IMR-90 (cell line): Measurements from ENCODE around the gene LCN2. TPM values are rescaled to one million over a fixed set of nuclear protein-coding genes. Genes with fewer than 3 reads are reported as not detected.

ENCODE experiments used
- ATAC-seq: fragments of 200-7000 bp; cut with Tn5 transposase; 2 replicates; pipeline ENCODE4 v1.9.1; 2020; ENCODE audit warnings: low read depth, mild to moderate bottlenecking, moderate library complexity
- BruUV-seq: library from RNA; stranded (reverse); fragments of 400-500 nt; replicated peaks from 2 replicates; lab custom pipeline; 2021; lab: Mats Ljungman, UMichigan
- CTCF ChIA-PET: fragments of 300-600 bp; formaldehyde crosslinking; extraction: SDS; loops from one replicate; lab custom pipeline; 2021; ENCODE audit warnings: antibody characterized with exemption; lab: Yijun Ruan, JAX
- POLR2A ChIA-PET: fragments of 300-600 bp; sonication (Branson Sonifier 250); formaldehyde crosslinking; loops from one replicate; lab custom pipeline; 2022; ENCODE audit warnings: antibody characterized with exemption; ENCODE audit not compliant: unreplicated experiment; lab: Charles Lee
- DNase-seq: peaks from one replicate; pipeline ENCODE4 v3.0.0; 2013
- H2AFZ ChIP-seq: replicated peaks from 2 replicates; pipeline ENCODE3; 2013; ENCODE audit warnings: low read length, mild to moderate bottlenecking; ENCODE audit not compliant: poor library complexity
- H2AK5ac ChIP-seq: 2 replicates; pipeline ENCODE4 v1.6.1; 2013; ENCODE audit warnings: low read depth, low read length, inconsistent platforms
- H2AK9ac ChIP-seq: replicated peaks from 2 replicates; pipeline ENCODE3; 2013; ENCODE audit warnings: mild to moderate bottlenecking, low read depth, low read length, moderate library complexity; ENCODE audit not compliant: poor library complexity
- H2BK120ac ChIP-seq: 2 replicates; pipeline ENCODE4 v1.6.1; 2013; ENCODE audit warnings: low read depth, low read length, inconsistent platforms
- H2BK15ac ChIP-seq: 3 replicates; pipeline ENCODE4 v1.6.1; 2013; ENCODE audit warnings: low read depth, low read length, inconsistent platforms
- H2BK20ac ChIP-seq: 2 replicates; pipeline ENCODE4 v1.6.1; 2013; ENCODE audit warnings: low read depth, mild to moderate bottlenecking, inconsistent platforms, low read length, moderate library complexity
- H2BK5ac ChIP-seq: 2 replicates; pipeline ENCODE4 v1.6.1; 2013; ENCODE audit warnings: mild to moderate bottlenecking, low read depth, low read length, inconsistent platforms; ENCODE audit not compliant: poor library complexity, severe bottlenecking
- H3K14ac ChIP-seq: replicated peaks from 2 replicates; pipeline ENCODE4 v1.6.1; 2013; ENCODE audit warnings: low read depth, low read length, inconsistent platforms
- H3K18ac ChIP-seq: 2 replicates; pipeline ENCODE4 v1.6.1; 2013; ENCODE audit warnings: low read depth, low read length, control low read depth
- H3K23ac ChIP-seq: 2 replicates; pipeline ENCODE4 v1.6.1; 2013; ENCODE audit warnings: low read depth, low read length, inconsistent platforms
- H3K27ac ChIP-seq: 2 replicates; pipeline ENCODE4 v1.5.1; 2013; ENCODE audit warnings: mild to moderate bottlenecking, control low read depth, low read length; ENCODE audit not compliant: insufficient read depth
- H3K27me3 ChIP-seq: 2 replicates; pipeline ENCODE4 v1.6.1; 2013; ENCODE audit warnings: low read length; ENCODE audit not compliant: control insufficient read depth, insufficient read depth
- H3K36me3 ChIP-seq: 2 replicates; pipeline ENCODE4 v1.6.1; 2013; ENCODE audit warnings: low read length, mixed read lengths; ENCODE audit not compliant: control insufficient read depth, insufficient read depth
- H3K4ac ChIP-seq: 2 replicates; pipeline ENCODE4 v1.6.1; 2013; ENCODE audit warnings: low read depth, low read length, inconsistent platforms
- H3K4me1 ChIP-seq: 2 replicates; pipeline ENCODE4 v1.6.1; 2013; ENCODE audit warnings: low read length, mixed read lengths; ENCODE audit not compliant: control insufficient read depth, insufficient read depth
- H3K4me2 ChIP-seq: 2 replicates; pipeline ENCODE4 v1.6.1; 2013; ENCODE audit warnings: low read depth, mild to moderate bottlenecking, control low read depth, low read length, moderate library complexity
- H3K4me3 ChIP-seq: 2 replicates; pipeline ENCODE4 v1.5.1; 2013; ENCODE audit warnings: low read depth, mild to moderate bottlenecking, control low read depth, low read length, moderate library complexity; ENCODE audit not compliant: insufficient read depth
- H3K56ac ChIP-seq: 2 replicates; pipeline ENCODE4 v1.6.1; 2013; ENCODE audit warnings: low read length, inconsistent platforms; ENCODE audit not compliant: insufficient read depth; ENCODE audit errors: extremely low read depth
- H3K79me1 ChIP-seq, 2 experiments: 2 replicates each; pipeline ENCODE4 v1.6.1; 2013; ENCODE audit warnings: low read length in 2 of 2, inconsistent platforms in 1 of 2, low read depth in 1 of 2
- H3K9ac ChIP-seq: 2 replicates; pipeline ENCODE4 v1.6.1; 2013; ENCODE audit warnings: low read depth, low read length, control low read depth
- H3K9me1 ChIP-seq: 2 replicates; pipeline ENCODE4 v1.6.1; 2013; ENCODE audit warnings: low read length, inconsistent platforms; ENCODE audit not compliant: insufficient read depth
- H3K9me3 ChIP-seq: 2 replicates; pipeline ENCODE4 v1.6.1; 2013; ENCODE audit warnings: low read length; ENCODE audit not compliant: control insufficient read depth, insufficient read depth
- H4K20me1 ChIP-seq: 2 replicates; pipeline ENCODE4 v1.6.1; 2013; ENCODE audit warnings: low read length, inconsistent platforms; ENCODE audit not compliant: insufficient read depth
- H4K5ac ChIP-seq: 2 replicates; pipeline ENCODE4 v1.6.1; 2013; ENCODE audit warnings: mild to moderate bottlenecking, low read depth, low read length, control low read depth
- H4K8ac ChIP-seq, 2 experiments: 2 replicates each; pipeline ENCODE4 v1.6.1; 2013; ENCODE audit warnings: low read depth in 2 of 2, low read length in 2 of 2, control low read depth in 1 of 2, inconsistent platforms in 1 of 2
- H4K91ac ChIP-seq: 2 replicates; pipeline ENCODE4 v1.6.1; 2013; ENCODE audit warnings: low read depth, low read length, inconsistent platforms; ENCODE audit not compliant: insufficient read depth
- BHLHE40 ChIP-seq: fragments of 150-350 bp; IDR thresholded peaks from 2 replicates; pipeline ENCODE4 v1.6.1; 2016; ENCODE audit warnings: mild to moderate bottlenecking, low read depth, low read length
- CHD1 ChIP-seq: IDR thresholded peaks from 2 replicates; pipeline ENCODE4 v1.6.1; 2012; ENCODE audit warnings: low read depth, low read length, improper control_type of control experiment
- CTCF ChIP-seq: conservative IDR thresholded peaks from 2 replicates; pipeline ENCODE4 v1.5.1; 2012; ENCODE audit warnings: mild to moderate bottlenecking, low read depth, low read length, improper control_type of control experiment
- MAFK ChIP-seq: IDR thresholded peaks from 2 replicates; pipeline ENCODE4 v1.6.1; 2012; ENCODE audit warnings: low read depth, low read length, improper control_type of control experiment
- MAZ ChIP-seq: IDR thresholded peaks from 2 replicates; pipeline ENCODE4 v1.6.1; 2012; ENCODE audit warnings: low read depth, mild to moderate bottlenecking, low read length, improper control_type of control experiment, moderate library complexity, borderline replicate concordance
- NFE2L2 ChIP-seq: fragments of 150-350 bp; IDR thresholded peaks from 2 replicates; pipeline ENCODE4 v1.6.1; 2016; ENCODE audit warnings: low read depth, mild to moderate bottlenecking, low read length
- POLR2A ChIP-seq: IDR thresholded peaks from 2 replicates; pipeline ENCODE4 v1.6.1; 2012; ENCODE audit warnings: mild to moderate bottlenecking, low read depth, low read length
- RAD21 ChIP-seq: IDR thresholded peaks from 2 replicates; pipeline ENCODE4 v1.6.1; 2012; ENCODE audit warnings: low read length, improper control_type of control experiment
- RFX5 ChIP-seq: IDR thresholded peaks from 2 replicates; pipeline ENCODE4 v1.8.0; 2012; ENCODE audit warnings: low read depth, mild to moderate bottlenecking, low read length, moderate library complexity
- USF2 ChIP-seq: fragments of 150-350 bp; IDR thresholded peaks from 2 replicates; pipeline ENCODE4 v1.6.1; 2017; ENCODE audit warnings: mild to moderate bottlenecking, antibody characterized with exemption, low read length, low read depth
- WGBS, 2 experiments: methylation state at CpG; one replicate each; pipeline versions ENCODE4 v1.1.5 to v1.1.7; 2013; ENCODE audit warnings: missing lambda C conversion rate in 2 of 2; ENCODE audit not compliant: insufficient read length in 1 of 2; ENCODE audit errors: extremely low coverage in 2 of 2; 5-methylcytosine and 5-hydroxymethylcytosine counted together
- dilution Hi-C: fragments of 300-500 bp; cut with HindIII; formaldehyde crosslinking; loops from one replicate; pipeline ENCODE4 v1.14.3; 2018; ENCODE audit warnings: low sequenced_read_pairs; ENCODE audit not compliant: unreplicated experiment
- in situ Hi-C: fragments of 300-500 bp; cut with MboI; formaldehyde crosslinking; loops from 3 replicates; pipeline ENCODE4 v1.14.3; 2019; ENCODE audit warnings: low sequenced_read_pairs, inconsistent platforms, mixed read lengths
- intact Hi-C: fragments of 100-400 bp; cut with micrococcal nuclease; formaldehyde crosslinking; loops from 2 replicates; pipeline ENCODE4 v1.10.0; 2022
- polyA plus RNA-seq, 3 experiments: library from polyadenylated mRNA; depleted of rRNA; stranded (reverse); fragments of >200 nt; gene quantifications; 2 replicates each; pipeline ENCODE4 v1.2.3, GENCODE V29; 2012; ENCODE audit warnings: low replicate concordance in 1 of 3
- total RNA-seq: library from RNA; depleted of rRNA; stranded (reverse); fragments of >200 nt; gene quantifications from 2 replicates; pipeline ENCODE4 v1.2.3, GENCODE V29; 2012

LCN2 gene
- total and polyA plus RNA-seq, 2 of the 4 experiments (the other 2 are of a cell fraction): not detected

DNA sequence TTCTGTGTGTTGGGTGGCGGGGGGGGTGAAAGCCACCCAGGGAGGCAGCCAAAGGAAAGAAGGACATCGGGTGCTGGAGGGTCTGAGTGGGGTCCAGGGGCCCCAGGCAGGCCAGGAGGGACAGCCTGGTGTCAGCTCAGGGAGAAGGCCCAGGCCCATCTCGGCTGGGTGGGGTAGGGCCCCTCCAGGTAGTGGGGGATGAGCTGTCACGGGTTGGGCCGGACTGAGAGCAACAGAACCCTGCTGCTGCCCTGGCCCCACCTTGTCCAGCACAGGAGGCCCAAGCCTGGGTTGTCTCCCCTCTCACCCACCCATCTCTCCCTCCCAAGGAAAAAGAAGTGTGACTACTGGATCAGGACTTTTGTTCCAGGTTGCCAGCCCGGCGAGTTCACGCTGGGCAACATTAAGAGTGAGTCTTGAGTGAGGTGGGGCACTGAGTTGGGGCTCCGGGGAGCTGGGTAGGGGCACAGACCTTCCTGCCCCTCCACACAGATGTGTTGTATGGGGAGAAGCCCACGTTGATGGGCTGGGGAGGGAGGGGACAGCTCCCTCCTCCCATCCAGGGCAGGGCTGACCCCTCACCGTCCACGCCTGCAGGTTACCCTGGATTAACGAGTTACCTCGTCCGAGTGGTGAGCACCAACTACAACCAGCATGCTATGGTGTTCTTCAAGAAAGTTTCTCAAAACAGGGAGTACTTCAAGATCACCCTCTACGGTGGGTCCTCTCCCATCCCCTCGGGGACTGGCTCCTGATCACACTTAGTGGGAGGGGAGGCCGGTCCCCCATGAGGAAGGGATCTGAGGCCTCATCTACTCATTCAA lies 2.3 kb downstream of the LCN2 start (continued):
- no peak for TF ChIP-seq CHD1

- in situ Hi-C loops: no loop called here
- H2BK20ac ChIP-seq: no peak overlapping the region
- no peaks in the 10 kb centered on the region for H3K9me3 ChIP-seq
- H2BK15ac ChIP-seq: no peak overlapping the region
- dilution Hi-C loops: no loop called here
- no peak overlapping the region for H3K14ac ChIP-seq
- no peak overlapping the region for H2BK5ac ChIP-seq
- H3K79me1 ChIP-seq: no peaks in the 10 kb centered on the region
- intact Hi-C loops: no loop called here
- ChIA-PET CTCF (no interaction called here), POLR2A (no interaction called here)
- no peaks in the 10 kb centered on the region for H3K4me1 ChIP-seq
- 84% methylated on average over 6 of the region's 13 CpGs; no CpG with 5 or more reads in 1 of the 2 experiments for WGBS, 2 experiments
- no peak overlapping the region for H2AK9ac ChIP-seq
- ATAC-seq (no peak), DNase-seq (no peak)
- no peak overlapping the region for H4K8ac ChIP-seq
- H3K27me3 ChIP-seq: peaks cover 14% of the 10 kb centered on the region; the same call in 1 of the 2 replicates
- no peaks in the 10 kb centered on the region; the same call in 1 of the 2 replicates for H4K20me1 ChIP-seq
- H2BK120ac ChIP-seq: no peak overlapping the region
- no peak overlapping the region for H3K9ac ChIP-seq
- H3K36me3 ChIP-seq: no peaks in the 10 kb centered on the region
- H3K9me1 ChIP-seq: no peaks in the 10 kb centered on the region; the same call in 1 of the 2 replicates
- H4K91ac ChIP-seq: no peak overlapping the region
- no peak overlapping the region for H2AFZ ChIP-seq
- H3K4ac ChIP-seq: no peak overlapping the region
- H4K5ac ChIP-seq: no peak overlapping the region
- H3K4me3 ChIP-seq: no peak overlapping the region
- no peak overlapping the region for H3K27ac ChIP-seq
- no TSS peak for BruUV-seq
- no peak overlapping the region for H2AK5ac ChIP-seq
- H3K18ac ChIP-seq: no peak overlapping the region
- H3K56ac ChIP-seq: no peak overlapping the region
- no peak overlapping the region for H3K23ac ChIP-seq
- H3K4me2 ChIP-seq: no peak overlapping the region
- TF ChIP-seq RFX5: no peak
- no peak for TF ChIP-seq USF2
- no peak for TF ChIP-seq MAFK
- no peak for TF ChIP-seq POLR2A
- no peak for TF ChIP-seq NFE2L2
- no peak for TF ChIP-seq BHLHE40
- no peak for TF ChIP-seq RAD21
- no peak for TF ChIP-seq CTCF
- TF ChIP-seq MAZ: no peak
Observed at GRCh38 chr9:128152133-128153059, 3.1 kb downstream of the LCN2 start.
